ENCODE data around the gene DBNDD1. TPM values are rescaled to one million over a fixed set of nuclear protein-coding genes. Genes with fewer than 3 reads are reported as not detected.

DBNDD1 gene
- total RNA-seq, 2 experiments from 2014 or later = not detected

DNA sequence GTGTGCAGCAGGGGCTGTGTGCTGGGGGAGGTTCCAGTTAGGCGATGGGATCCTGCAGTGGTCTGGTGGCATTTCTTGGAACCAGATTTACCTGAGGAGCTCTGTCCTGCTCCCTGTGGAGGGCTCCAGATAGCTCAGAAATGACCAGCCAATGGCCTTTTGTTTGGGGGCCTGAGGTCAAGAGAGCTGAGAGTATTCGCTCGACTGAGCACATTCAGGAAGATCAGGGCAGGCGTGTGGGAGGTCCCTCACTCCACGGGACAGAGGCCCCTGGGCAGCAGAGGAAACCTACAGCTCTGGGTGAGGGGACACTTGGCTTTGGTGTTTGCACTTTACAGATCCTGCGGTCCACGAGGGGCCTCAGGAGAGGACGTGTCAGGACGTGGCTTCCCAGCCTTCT lies 52.5 kb downstream of the DBNDD1 start:
- H3K9me3 Mint-ChIP-seq (ENCODE audit: low read depth) = peaks cover 4% of the 10 kb centered on the region
- CTCF ChIA-PET = no interaction called here
- no peaks in the 10 kb centered on the region for H3K27me3 Mint-ChIP-seq
- no peak overlapping the region for H3K4me3 Mint-ChIP-seq
- ATAC-seq = no peak
- peaks cover 12% of the 10 kb centered on the region for H3K4me1 Mint-ChIP-seq
- H3K36me3 Mint-ChIP-seq = peaks cover 8% of the 10 kb centered on the region
- DNase-seq = no peak
- H3K27ac Mint-ChIP-seq = no peak overlapping the region

DNA sequence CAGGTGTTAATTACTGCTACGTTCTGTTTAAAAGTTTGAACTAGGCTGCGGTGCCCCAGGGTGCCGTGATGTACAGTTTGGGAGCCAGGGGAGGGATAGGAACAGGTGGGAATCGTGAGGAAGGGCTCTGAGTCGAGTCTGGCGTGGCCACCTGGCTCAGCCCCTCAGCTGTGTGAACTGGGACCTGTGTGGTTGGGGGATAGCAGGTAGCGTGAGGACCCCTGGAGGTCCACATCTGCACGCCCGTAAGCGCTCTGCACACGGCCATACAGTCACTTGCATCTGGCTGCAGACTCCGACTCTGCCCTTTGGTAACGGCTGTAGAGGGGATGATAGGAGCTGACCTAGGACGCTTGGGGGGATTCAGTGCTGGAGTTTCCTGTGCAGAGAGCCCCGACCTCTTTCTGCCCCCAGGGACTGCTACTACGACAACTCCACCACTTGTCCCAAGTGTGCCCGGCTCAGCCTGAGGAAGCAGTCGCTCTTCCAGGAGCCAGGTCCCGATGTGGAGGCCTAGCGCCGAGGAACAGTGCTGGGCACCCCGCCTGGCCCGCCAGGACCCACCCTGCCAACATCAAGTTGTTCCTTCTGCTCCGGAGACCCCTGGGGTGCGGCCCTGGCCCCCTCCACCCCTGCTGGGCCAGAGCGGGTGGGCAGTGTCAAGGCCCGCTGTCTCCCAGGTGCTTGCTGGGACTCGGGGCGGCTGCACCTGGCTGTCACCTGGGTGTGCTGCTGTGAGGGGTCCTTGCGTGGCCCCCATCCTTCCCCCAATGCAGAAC lies 53.6 kb downstream of the DBNDD1 start:
- Mint-ChIP-seq H3K4me3 (no peak overlapping the region), H3K27ac (no peak overlapping the region), H3K4me1 (peaks cover 2% of the 10 kb centered on the region), H3K36me3 (peaks cover 4% of the 10 kb centered on the region), H3K9me3 (ENCODE audit: low read depth) (peaks cover 3% of the 10 kb centered on the region), H3K27me3 (no peaks in the 10 kb centered on the region)
- CTCF ChIA-PET = no interaction called here
- DNase-seq = no peak
- no peak for ATAC-seq

DNA sequence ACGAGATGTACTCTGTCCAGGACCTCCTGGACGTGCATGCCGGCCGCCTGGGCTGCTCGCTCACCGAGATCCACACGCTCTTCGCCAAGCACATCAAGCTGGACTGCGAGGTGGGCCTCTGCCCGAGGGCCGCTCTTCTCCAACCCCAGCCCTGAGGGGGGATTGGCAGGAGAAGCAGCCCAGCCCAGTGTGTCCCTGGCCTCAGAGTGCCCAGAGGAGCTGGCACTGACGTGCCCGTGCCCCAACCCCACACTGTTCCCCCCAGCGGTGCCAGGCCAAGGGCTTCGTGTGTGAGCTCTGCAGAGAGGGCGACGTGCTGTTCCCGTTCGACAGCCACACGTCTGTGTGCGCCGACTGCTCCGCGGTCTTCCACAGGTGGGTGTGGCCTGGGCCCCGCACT lies 55.1 kb downstream of the DBNDD1 start:
- Mint-ChIP-seq H3K4me3 (no peak overlapping the region), H3K27me3 (no peaks in the 10 kb centered on the region), H3K4me1 (no peaks in the 10 kb centered on the region), H3K9me3 (ENCODE audit: low read depth) (no peaks in the 10 kb centered on the region), H3K27ac (no peak overlapping the region), H3K36me3 (no peaks in the 10 kb centered on the region)
- CTCF ChIA-PET = no interaction called here
- no peak for DNase-seq
- no peak for ATAC-seq

DNA sequence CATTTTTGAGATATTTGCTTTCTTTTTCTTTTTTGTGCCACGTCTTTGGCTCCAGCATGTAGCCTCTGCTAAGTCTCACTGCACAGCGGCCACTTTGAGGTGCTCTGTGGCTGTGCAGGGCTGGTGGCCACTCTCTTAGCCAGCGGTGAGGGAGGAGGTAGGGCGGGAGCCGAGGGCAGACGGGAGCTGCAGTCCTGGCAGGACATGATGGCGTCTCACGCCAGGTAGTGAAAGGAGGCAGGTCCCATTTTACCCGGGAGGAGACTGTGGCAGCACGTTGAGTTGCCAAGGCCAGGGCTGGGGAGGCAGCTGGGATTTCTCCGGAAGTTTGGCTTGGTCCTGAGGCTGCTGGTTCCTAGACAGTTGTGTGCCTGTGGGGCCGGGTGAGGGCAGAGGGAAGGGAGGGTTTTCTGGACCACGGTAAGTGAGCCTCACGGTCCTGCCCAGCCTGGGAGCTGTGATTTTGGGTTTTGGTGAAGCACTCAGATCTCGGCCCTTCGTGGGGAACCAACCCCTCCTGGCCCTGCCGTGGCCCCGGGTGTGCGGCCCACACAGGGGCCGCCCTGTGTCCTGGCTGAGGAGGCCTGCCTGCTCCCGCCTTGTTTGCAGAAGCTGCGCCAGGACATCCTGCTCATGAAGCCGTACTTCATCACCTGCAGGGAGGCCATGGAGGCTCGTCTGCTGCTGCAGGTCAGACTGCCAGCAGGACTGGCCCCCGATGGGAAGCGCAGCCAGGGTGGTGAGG lies 56.3 kb downstream of the DBNDD1 start:
- DNase-seq (no peak), ATAC-seq (no peak)
- H3K4me3 Mint-ChIP-seq = no peak overlapping the region
- no peaks in the 10 kb centered on the region for H3K27me3 Mint-ChIP-seq
- H3K9me3 Mint-ChIP-seq (ENCODE audit: low read depth) = no peaks in the 10 kb centered on the region
- CTCF ChIA-PET = no interaction called here
- H3K36me3 Mint-ChIP-seq = peaks cover 3% of the 10 kb centered on the region
- no peak overlapping the region for H3K27ac Mint-ChIP-seq
- H3K4me1 Mint-ChIP-seq = no peaks in the 10 kb centered on the region

DNA sequence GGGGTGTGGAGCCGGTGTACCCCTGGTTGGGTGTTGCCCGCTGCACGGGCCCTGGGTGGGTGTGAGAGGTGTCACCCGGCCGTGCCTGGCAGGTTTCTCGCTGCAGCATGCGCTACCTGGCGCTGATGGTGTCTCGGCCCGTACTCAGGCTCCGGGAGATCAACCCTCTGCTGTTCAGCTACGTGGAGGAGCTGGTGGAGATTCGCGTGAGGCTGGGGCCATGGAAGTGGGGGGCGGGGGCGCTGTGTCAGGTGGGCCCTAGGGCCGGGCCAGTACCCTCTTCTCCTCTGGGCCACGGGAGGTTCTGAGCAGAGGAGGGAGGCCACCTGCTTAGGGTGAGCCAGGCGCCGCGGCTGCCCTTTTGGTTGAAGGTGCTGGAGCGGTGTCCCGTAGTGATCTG lies 57.3 kb downstream of the DBNDD1 start:
- Mint-ChIP-seq H3K36me3 (peaks cover 3% of the 10 kb centered on the region), H3K27ac (no peak overlapping the region), H3K4me3 (no peak overlapping the region), H3K9me3 (ENCODE audit: low read depth) (no peaks in the 10 kb centered on the region), H3K4me1 (no peaks in the 10 kb centered on the region), H3K27me3 (no peaks in the 10 kb centered on the region)
- DNase-seq (no peak), ATAC-seq (no peak)
- CTCF ChIA-PET = interaction anchor here (0.6 kb wide), 1 partner anchor 199 kb away, joined by 3 read pairs; no protein-coding TSS in a partner anchor

DNA sequence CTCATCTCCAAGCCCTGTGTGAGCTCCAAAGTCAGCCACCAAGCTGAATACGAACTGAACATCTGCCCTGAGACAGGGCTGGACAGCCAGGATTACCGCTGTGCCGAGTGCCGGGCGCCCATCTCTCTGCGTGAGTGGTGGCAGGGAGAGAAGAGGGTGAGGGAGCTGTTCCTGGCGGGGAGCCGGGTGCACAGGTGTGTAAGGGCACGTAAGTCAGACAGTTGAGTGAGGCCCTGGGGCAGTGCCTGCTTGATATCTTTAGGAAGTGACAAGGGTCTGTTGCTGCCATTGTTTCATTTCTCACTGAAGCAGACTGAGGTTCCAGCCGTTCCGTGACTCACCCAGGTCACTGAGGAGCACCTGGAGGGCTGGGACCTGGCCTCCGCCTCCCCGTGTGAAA lies 58.3 kb downstream of the DBNDD1 start:
- ATAC-seq (no peak), DNase-seq (no peak)
- H3K4me1 Mint-ChIP-seq = no peaks in the 10 kb centered on the region
- H3K4me3 Mint-ChIP-seq = no peak overlapping the region
- peaks cover 3% of the 10 kb centered on the region for H3K36me3 Mint-ChIP-seq
- H3K27me3 Mint-ChIP-seq = no peaks in the 10 kb centered on the region
- H3K9me3 Mint-ChIP-seq (ENCODE audit: low read depth) = no peaks in the 10 kb centered on the region
- H3K27ac Mint-ChIP-seq = no peak overlapping the region
- CTCF ChIA-PET = no interaction called here

DNA sequence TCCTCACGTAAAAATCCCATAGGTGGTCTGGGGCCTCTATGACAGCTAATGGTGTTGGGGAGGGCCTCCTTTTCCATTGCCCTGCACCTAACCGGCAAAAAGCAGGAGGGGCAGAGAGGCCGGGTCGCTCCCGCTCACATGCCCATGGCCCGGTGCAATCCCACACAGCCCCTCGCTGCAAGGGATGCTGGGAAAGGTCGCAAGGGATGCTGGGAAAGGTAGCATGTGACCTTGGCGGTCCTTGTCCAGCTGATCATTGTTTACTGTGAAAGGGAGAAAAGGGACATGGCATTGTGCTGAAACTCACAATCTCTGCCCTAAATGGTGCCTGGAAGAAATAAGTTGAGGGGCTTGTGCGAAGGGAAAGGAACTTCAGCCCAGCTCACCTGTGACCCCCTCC lies 60.7 kb downstream of the DBNDD1 start:
- H3K36me3 Mint-ChIP-seq = peaks cover 3% of the 10 kb centered on the region
- H3K27ac Mint-ChIP-seq = no peak overlapping the region
- no peak for ATAC-seq
- no peak overlapping the region for H3K4me3 Mint-ChIP-seq
- no peaks in the 10 kb centered on the region for H3K9me3 Mint-ChIP-seq (ENCODE audit: low read depth)
- CTCF ChIA-PET = no interaction called here
- peaks cover 3% of the 10 kb centered on the region for H3K4me1 Mint-ChIP-seq
- no peaks in the 10 kb centered on the region for H3K27me3 Mint-ChIP-seq
- DNase-seq = no peak

DNA sequence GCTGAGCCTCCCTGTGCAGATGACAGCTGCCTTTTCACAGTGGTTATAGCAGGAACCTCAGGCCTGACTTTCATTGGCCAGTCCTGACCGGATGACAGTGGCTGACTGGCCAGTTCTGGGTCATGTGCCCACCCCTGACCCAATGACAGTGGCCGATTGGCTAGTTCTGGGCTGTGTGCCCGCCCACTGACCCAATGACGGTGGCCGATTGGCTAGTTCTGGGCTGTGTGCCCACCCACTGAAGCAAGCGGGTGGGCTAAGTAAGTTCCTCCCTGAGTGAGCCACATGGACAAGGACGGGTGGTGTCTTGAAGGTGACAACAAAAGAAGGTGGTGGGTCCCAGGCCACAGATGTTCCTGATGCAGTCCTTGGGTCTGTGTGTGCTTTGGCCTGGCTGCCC lies 61.2 kb downstream of the DBNDD1 start:
- CTCF ChIA-PET = no interaction called here

DNA sequence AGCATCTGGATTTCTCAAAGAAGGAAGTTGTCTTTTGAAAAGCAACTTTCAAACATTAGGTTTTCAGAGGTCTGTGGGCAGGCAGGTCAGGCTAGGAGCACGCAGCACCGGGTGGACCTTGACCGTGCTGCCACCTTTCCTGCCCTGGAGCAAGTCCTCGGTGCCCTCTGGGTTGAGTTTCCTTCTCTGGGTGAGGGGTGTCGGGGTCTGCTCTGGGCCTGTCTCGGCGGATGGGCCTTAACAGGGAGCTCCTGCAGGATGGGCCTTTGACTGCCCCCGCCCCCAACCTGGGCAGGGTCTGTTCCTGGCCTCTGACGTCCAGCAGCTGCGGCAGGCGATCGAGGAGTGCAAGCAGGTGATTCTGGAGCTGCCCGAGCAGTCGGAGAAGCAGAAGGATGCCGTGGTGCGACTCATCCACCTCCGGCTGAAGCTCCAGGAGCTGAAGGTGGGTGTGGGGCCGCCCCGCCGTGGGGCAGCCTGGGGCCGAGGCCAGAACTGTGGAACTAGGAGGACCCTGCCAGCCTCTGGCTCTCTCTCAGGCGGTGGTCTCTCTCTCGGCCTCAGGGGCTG lies 62.0 kb downstream of the DBNDD1 start:
- H3K27me3 Mint-ChIP-seq = no peaks in the 10 kb centered on the region
- no peak for ATAC-seq
- CTCF ChIA-PET = interaction anchor here (1.4 kb wide), 1 partner anchor 10 kb away, joined by 3 read pairs; no protein-coding TSS in a partner anchor
- H3K4me1 Mint-ChIP-seq = peaks cover 4% of the 10 kb centered on the region
- DNase-seq = no peak
- H3K4me3 Mint-ChIP-seq = no peak overlapping the region
- no peak overlapping the region for H3K27ac Mint-ChIP-seq
- H3K36me3 Mint-ChIP-seq = peaks cover 3% of the 10 kb centered on the region
- H3K9me3 Mint-ChIP-seq (ENCODE audit: low read depth) = no peaks in the 10 kb centered on the region

More for the DNA sequence above, 61.2 kb downstream of the DBNDD1 start:
- H3K4me3 Mint-ChIP-seq = no peak overlapping the region
- H3K27me3 Mint-ChIP-seq = no peaks in the 10 kb centered on the region
- peaks cover 4% of the 10 kb centered on the region for H3K4me1 Mint-ChIP-seq
- H3K9me3 Mint-ChIP-seq (ENCODE audit: low read depth) = no peaks in the 10 kb centered on the region
- H3K36me3 Mint-ChIP-seq = peaks cover 3% of the 10 kb centered on the region
- no peak for DNase-seq
- no peak overlapping the region for H3K27ac Mint-ChIP-seq
- no peak for ATAC-seq

DNA sequence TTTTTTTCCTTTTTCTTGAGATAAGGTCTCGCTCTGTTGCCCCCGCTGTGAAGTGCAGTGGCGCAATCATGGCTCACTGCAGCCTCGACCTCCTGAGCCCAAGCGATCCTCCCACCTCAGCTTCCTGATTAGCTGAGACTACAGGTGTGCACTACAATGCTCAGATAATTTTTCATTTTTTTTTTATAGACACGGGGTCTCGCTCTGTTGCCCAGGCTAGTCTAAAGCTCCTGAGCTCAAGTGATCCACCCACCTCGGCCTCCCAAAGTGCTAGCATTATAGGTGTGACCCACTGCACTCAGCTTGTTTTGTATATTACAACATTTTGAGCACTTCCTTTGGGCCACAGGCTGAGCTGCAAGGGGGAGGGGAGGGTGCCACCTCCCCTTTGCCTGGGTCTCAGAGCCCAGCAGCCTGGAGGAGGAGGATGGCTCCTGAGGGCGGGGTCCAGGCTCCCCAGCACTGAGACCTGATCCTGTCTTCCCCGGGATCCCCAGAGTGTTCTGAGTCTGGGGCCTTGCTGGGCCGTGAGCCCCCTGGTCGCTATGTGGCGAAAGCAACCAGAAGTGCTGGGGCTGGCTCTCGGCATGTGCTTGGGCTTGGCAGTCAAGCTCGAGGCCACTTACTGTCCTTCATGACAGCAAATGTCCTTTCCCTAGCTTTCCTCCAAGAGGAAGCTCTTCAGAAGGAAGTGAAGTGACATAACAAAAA lies 62.6 kb downstream of the DBNDD1 start:
- peaks cover 4% of the 10 kb centered on the region for H3K4me1 Mint-ChIP-seq
- H3K4me3 Mint-ChIP-seq = no peak overlapping the region
- H3K27ac Mint-ChIP-seq = no peak overlapping the region
- ATAC-seq (no peak), DNase-seq (no peak)
- CTCF ChIA-PET = interaction anchor here (1.4 kb wide), 1 partner anchor 9 kb away, joined by 3 read pairs; no protein-coding TSS in a partner anchor
- no peaks in the 10 kb centered on the region for H3K27me3 Mint-ChIP-seq
- H3K36me3 Mint-ChIP-seq = peaks cover 3% of the 10 kb centered on the region
- no peaks in the 10 kb centered on the region for H3K9me3 Mint-ChIP-seq (ENCODE audit: low read depth)

DNA sequence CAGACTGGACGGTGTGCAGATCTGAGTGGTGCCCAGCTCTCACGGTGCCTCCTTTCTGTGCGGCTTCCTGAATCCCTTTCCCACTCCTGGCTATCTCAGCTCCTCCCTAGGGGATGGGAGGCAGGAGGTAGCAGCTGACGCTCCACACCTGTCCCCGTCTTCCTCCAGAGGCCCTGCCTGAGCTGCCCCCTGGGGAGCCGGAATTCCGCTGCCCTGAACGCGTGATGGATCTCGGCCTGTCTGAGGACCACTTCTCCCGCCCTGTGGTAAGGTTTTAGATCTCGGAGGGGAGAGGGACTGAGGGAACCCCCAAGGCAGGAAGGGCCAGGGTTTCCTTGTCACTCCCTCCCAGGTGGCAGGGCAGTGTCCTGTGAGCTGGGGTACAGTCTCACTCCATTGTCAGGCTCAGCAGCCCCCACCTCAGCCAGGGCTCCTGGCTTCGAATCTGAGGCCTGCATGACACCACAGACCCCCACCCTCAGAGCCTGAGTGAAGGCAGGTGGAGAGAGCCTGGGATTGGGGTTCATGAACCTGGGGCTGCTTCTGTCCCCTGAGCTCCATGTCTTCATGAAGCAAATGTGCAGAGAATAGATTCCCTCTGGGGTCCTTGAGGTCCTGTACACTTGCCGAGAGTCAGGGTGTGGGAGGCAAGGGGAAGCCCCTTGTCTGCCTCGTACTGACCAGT lies 64.1 kb downstream of the DBNDD1 start:
- ATAC-seq (no peak), DNase-seq (no peak)
- H3K27me3 Mint-ChIP-seq = no peaks in the 10 kb centered on the region
- CTCF ChIA-PET = no interaction called here
- peaks cover 4% of the 10 kb centered on the region for H3K4me1 Mint-ChIP-seq
- H3K4me3 Mint-ChIP-seq = no peak overlapping the region
- H3K9me3 Mint-ChIP-seq (ENCODE audit: low read depth) = no peaks in the 10 kb centered on the region
- H3K27ac Mint-ChIP-seq = no peak overlapping the region
- H3K36me3 Mint-ChIP-seq = peaks cover 3% of the 10 kb centered on the region
